Measurements from ENCODE around the gene GPR142.

Gene GPR142

DNA sequence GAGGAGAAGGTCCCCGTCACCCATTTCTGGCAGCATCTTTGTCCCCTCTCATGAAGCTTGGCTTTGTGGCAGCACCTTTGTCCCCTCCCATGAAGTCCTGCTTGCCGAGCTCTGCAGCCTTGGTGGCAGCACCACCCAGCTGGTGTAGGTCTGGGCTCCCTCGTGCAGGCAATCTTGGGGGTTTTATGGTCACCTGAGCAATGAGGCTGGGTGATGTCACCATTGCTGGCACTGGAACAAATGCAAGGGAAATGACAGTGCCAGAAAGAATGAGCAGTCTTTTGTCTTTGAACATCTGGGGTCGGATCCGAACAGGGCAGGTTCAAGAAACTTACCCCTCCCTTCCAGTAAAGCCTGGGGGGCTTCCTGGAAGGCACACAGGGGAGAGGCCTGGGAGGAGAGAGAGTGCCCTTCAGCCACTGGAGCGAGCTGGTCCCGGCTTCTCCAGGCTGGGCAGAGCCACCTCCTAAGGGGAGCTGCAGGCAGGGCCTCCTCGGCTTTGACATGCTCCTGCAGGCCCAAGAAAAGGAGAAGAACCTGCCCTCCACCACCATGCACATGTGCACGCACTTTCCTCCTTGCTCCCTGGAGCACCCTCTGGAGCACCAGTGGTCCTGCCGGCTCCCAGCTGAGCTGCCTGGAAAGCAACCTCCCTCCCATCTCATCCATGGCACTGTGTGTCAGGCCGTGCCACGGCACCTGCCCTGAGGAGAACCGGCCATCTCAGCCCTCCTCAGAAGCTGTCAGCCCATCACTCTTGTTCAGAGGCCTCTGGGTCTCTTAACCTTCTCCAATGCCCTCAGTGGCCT lies 21.7 kb upstream of the GPR142 start:
- DNase-seq, result no peak

DNA sequence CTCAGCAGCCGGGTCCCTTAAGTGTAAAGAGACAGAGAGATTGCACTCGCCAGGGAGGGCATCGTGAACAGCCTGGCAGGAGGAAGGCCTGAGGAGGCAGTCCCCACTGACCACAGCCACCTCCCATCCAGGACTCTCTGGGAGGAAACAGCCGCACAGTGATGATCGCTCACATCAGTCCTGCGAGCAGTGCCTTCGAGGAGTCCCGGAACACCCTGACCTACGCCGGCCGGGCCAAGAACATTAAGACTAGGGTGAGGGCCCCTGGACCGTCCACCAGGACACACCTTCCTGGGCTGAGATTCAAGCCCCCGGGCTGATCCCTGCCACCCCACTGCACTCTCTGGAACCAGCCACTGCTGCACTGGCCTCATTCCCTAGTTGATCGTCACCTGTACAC lies 19.7 kb upstream of the GPR142 start:
- DNase-seq, result no peak

GRCh38 chr17:74349120-74349519 lies 18.2 kb upstream of the GPR142 start:
- DNase-seq, result no peak

DNA sequence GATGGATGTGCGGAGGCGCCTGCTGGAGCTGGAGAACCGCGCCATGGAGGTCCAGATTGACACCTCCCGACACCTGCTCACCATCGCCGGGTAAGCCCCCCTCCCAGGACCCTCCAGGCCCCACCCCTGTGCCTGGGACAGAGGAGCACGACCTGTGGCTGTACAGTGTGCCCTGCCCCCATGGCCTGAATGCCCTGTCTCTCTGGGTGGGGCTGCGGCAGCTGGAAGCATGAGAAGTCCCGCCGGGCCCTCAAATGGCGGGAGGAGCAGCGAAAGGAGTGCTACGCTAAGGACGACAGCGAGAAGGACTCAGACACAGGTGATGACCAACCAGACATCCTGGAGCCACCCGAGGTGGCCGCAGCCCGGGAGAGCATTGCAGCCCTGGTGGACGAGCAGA lies 16.8 kb upstream of the GPR142 start:
- DNase-seq, result no peak

DNA sequence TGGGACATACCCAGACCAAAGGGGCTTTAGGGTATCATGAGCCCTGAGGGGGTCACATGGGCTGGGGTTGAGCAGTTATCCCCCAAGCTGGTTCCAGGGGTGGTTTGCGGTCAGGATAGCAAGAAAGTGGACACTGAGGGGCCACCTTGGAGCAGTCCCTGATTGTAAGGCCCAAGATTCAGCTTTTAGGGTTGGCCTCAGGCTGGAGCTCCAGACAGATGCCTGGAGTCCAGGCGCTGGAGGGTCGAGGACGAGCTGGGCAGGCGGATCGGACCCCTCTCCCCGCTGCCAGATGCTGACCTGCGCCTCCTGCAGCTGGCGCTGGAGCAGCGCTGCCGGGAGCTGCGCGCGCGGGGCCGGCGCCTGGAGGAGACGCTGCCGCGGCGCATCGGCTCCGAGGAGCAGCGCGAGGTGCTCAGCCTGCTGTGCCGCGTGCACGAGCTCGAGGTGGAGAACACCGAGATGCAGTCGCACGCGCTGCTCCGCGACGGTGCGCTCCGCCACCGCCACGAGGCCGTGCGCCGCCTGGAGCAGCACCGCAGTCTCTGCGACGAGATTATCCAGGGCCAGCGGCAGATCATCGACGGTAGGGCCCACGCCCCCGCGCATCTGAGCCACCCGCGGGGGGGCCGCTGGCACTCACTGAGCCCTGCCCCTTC lies 15.6 kb upstream of the GPR142 start:
- DNase-seq, result peak in 1 of 2 experiments; percentile 16

GRCh38 chr17:74353446-74354060 lies 13.8 kb upstream of the GPR142 start:
- no peak for DNase-seq

GRCh38 chr17:74354123-74354522 lies 13.2 kb upstream of the GPR142 start:
- peak; percentile 73 to 80 for DNase-seq

DNA sequence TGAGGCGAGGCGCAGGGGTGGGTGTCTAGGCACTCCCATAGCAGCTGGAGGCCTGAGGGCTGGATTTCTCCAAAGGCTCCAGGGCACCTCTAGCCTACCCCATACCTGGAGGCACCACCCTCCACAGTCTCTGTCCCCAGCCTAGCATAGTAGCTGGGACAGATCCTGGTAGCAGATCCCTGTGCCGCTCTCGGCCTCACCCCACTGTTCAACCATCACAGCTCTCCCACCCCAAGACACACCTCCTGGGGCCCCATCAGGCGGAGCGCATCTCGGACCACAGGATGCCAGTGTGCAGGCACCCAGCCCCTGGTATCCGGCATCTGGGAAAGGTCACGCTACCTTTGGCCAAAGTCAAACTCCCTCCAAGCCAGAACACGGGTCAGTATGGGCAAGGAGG lies 12.7 kb upstream of the GPR142 start:
- DNase-seq, result no peak

GRCh38 chr17:74355065-74355464 lies 12.2 kb upstream of the GPR142 start:
- DNase-seq, result no peak

- peak; percentile 13 to 22 for DNase-seq
These were observed 10.4 kb upstream of the GPR142 start for GRCh38 chr17:74356646-74357465.

- DNase-seq, result no peak
These were observed 9.9 kb upstream of the GPR142 start for GRCh38 chr17:74357466-74357809.

DNA sequence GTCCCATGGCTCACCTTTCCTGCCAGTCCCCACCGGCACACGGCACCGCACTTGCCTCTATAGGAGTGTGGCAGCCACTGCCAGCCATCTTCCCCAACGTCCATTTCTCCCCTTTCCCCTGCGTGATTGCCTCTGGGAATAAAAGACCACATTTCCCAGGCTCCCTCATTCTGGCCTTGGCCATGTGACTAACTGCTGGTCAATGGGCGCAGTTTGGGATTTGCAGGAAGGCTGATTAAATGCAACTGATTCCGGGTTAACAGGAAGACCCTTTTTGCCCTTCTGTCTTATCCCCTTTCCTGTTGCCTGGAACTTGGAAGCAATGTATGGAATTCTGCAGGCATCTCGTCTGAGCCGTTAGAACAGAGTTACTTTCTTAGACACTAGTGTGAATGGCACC lies 8.6 kb upstream of the GPR142 start:
- no peak for DNase-seq

DNA sequence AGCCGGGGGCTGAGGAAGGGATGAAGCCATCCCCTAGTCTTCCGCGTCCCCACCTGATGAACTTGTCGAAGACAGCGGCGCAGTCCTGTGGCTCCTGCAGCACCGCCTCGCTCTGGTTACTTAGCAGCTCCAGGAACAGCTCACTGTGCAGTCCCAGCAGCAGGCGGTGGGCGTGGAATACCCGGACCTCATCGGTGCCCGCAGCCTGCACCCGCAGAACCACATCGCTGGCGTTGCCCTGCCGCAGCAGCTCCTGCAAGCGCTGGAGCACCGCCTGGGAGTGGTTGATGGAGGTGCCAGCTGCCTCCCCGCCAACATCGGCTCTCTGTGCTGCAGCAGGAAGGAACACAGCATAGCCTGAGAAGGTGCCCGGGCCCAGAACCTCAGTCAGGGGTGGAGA lies 7.4 kb upstream of the GPR142 start:
- no peak for DNase-seq

DNA sequence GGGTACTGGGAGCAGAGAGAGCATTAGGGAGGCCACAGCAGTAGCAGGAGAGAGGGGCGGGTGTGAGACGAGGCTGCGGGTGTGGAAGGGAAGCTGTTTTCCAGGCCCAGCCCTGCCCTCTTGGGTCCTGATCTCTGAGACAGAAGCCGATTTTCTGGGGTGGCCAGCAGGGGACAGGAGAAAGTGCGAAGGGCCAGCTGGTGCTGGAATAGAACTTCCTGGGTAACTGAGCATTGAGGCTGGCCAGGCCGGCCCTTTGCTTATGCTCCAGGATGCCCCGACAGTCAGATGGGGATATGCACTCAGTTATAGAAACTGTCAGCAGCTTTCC lies 6.4 kb upstream of the GPR142 start:
- DNase-seq, result no peak

DNA sequence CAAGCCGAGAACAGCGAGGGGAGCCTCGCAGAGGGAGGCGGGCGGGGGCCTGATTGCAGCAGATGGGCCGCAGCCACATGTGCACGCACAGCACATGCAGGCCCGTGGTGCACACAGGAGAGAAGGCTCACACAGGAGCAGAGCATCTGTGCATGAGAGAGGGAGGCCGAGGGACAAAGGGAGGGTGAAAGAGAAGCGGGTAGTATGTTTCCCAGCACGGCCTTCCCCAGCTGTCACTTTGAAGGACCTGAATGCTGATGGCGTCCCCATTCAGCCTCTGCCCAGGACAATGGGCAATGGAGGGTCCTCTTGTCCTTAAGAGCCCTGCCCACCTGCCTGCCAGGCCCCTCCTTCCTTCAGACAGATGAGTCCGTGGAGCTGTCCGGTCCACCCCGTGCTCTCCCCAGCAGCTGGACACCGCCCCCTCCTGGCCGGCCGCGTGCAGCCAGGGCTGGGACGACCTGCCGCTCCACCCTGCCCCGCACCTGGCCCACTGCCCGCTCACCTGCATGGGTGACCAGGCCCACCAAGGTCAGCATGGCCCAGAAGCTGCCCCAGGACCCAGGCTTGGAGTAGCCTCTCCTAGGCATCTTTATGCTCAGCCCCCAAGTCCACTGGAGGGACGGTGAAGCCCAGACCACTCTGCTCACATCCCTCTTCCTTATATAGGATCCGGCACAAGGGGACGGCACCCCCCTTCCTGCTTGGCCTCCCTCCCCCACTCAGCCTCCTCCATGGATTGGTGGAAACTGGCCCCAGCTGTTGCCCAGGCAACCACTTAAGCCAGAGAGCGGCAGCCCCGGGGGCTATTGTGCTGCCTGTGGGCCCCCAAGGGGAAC lies 5.9 kb upstream of the GPR142 start, which contains the start of gene BTBD17:
TSS of gene BTBD17 (minus strand) at position 639 of the 839 bp plus-strand sequence. CDS start at position 590, 49 bp downstream.
- peak; percentile 53 to 60 for DNase-seq

- DNase-seq, result no peak
These were observed 5.3 kb upstream of the GPR142 start for GRCh38 chr17:74362069-74362405.

DNA sequence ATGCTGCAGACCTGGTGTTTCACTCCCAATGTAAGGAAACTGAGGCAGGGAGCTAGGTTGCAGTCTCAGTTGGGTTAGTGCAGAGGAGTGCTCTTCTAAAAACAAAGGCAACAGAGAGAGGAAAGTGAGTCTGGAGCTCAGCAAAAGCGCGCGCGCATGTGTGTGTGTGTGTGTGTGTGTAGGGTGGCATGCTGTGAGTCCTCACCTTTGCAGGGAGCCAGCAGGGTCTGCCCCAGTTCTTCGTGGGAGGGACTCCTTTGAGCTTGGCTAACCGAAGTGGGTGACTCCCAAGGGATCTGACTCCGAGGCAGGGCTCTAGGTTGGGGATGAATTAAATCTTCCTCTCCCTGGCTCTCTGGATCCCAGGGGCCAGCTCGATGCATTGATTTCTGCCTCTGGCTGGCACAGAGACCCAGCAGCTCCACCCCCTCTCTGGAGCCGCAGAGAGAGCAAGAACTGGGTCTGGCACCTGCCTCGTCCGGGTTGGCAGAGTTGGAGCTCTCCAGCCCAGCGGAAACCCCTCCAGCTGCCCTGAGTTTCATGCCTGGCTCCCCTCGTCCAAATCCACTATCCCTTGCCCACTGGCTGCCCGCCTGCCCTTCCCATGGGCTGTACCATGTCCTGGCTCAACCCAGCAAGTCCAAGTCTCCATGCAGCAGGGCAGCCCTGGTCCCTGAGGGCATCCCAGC lies 4.4 kb upstream of the GPR142 start:
- no peak for DNase-seq

GRCh38 chr17:74368341-74369081 lies 1.2 kb downstream of the GPR142 start:
- DNase-seq, result peak; percentile 78 to 83

DNA sequence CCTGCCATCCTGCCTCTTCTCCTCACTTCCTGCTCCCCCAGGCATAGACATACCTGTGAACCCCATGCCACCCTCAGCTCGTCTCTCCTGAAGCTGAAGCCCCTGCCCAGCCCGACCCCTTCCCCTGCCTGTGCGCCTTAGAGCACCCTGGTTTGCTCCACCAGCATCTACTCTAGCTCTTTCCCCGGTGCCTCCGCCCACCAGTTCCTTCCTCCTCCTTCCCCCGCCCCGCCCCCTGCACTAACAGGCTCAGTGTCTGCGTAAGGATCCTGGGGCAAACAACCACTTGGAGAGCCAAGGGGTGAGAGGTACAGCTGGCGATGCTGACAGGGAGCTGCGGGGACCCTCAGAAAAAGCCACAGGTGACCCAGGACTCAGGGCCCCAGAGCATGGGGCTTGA lies 1.9 kb downstream of the GPR142 start:
- DNase-seq, result peak; percentile 70 to 74

- DNase-seq, result no peak
These were observed 2.6 kb downstream of the GPR142 start for GRCh38 chr17:74369665-74370490.
